ENCODE measurements around the gene FBXO24. TPM values are rescaled to one million over a fixed set of nuclear protein-coding genes. Genes with fewer than 3 reads are reported as not detected.
"Not testable (repeated sequence)": the region's sequence is repeated elsewhere in the genome, so short reads cannot be mapped to it uniquely, and the experiment has no call there.

The FBXO24 gene
- polyA plus RNA-seq, 1 of the 3 experiments (the other 2 are of a cell fraction): 0.94 TPM

DNA sequence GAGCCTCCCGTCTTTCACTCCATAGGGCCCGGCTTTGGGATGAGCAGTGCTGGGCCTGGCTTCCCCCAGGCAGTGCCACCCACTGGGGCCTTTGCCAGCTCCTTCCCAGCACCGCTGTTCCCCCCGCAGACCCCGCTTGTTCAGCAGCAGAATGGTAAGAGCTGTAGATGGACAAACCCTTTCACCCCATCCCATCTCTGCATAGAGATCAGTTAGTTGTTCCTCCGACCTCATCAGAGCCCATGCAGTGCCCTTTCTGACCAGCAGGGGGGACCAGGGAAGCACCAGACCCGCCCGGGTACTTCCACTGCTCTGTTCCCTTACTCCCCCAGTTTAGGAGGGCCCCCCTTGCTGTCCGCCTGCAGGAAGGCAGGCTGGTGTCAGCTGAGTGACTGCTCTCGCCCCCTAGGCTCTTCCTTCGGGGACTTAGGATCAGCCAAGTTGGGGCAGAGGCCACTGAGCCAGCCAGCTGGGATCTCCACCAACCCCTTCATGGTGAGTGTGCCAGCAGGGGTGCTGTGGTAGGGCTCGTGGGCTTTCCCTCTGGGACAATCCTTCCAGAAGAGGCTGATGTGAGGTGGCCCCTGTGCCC lies 22.2 kb upstream of the FBXO24 start (continued):
- TF ChIP-seq, protein P1, sequence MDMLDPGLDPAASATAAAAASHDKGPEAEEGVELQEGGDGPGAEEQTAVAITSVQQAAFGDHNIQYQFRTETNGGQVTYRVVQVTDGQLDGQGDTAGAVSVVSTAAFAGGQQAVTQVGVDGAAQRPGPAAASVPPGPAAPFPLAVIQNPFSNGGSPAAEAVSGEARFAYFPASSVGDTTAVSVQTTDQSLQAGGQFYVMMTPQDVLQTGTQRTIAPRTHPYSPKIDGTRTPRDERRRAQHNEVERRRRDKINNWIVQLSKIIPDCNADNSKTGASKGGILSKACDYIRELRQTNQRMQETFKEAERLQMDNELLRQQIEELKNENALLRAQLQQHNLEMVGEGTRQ (IDR thresholded peaks at IDR 0.05; ENCODE audit: borderline replicate concordance, low read depth, low read length): 0 out of 2 replicates have a peak, but pooled peaks have one; percentile 1
- TF ChIP-seq GABPA (IDR thresholded peaks at IDR 0.05; ENCODE audit: low read depth) (no peak), JUND (IDR thresholded peaks at IDR 0.05) (no peak)

DNA sequence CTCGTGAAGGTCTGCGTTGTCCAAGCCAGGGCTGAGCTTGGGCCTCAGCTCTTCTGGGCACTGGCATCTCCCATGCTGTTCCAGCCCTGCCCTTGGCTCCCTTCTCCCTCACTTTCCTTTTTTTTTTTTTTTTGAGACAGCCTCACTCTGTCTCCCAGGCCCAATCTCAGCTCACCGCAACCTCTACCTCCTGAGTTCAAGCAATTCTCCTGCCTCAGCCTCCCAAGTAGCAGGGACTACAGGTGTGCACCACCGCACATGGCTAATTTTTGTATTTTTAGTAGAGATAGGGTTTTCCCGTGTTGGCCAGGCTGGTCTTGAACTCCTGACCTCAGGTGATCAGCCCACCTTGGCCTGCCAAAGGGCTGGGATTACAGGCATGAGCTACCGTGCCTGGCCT lies 21.7 kb upstream of the FBXO24 start:
- H3K9ac ChIP-seq; H3K4me2 ChIP-seq; H3K9me3 ChIP-seq; H3K79me2 ChIP-seq (ENCODE audit: insufficient read depth); H3K27ac ChIP-seq (ENCODE audit: low read depth in 2 of 2, low read length in 1 of 2); H3K9me2 ChIP-seq; H3K36me3 ChIP-seq (replicated peaks in 1 of 2; ENCODE audit: control insufficient read depth in 1 of 2, insufficient read depth in 2 of 2, low read length in 1 of 2); H3K4me3 ChIP-seq (ENCODE audit: low read depth in 2 of 2, low read length in 1 of 2); H4K20me1 ChIP-seq (ENCODE audit: insufficient read depth); H2AFZ ChIP-seq (ENCODE audit: low read depth); H3F3A ChIP-seq (replicated peaks; ENCODE audit: insufficient read depth); DNase-seq; H3K27me3 ChIP-seq (ENCODE audit: insufficient read depth): not testable (repeated sequence)
- ChIA-PET CTCF (interaction anchor here (0.7 to 16.6 kb wide), 47 partner anchors 8 to 288 kb away, joined by 3 to 398 read pairs (median 5); partner anchors contain the start of genes ACTL6B, AGFG2, FBXO24 and GIGYF1), POLR2A (interaction anchor here (0.6 to 1.5 kb wide), 2 partner anchors 21 to 99 kb away, joined by 3 to 7 read pairs; no protein-coding TSS in a partner anchor)
- WGBS (ENCODE audit: low lambda C conversion rate): 88% methylated on average over 6 of the region's 6 CpGs
- H3K4me1 ChIP-seq (ENCODE audit: control insufficient read depth in 1 of 2, insufficient read depth in 2 of 2, low read depth in 1 of 2, low read length in 1 of 2): peaks cover 0 to 26% of the 10 kb centered on the region in 2 experiments; a peak in 1 of 4 replicates

DNA sequence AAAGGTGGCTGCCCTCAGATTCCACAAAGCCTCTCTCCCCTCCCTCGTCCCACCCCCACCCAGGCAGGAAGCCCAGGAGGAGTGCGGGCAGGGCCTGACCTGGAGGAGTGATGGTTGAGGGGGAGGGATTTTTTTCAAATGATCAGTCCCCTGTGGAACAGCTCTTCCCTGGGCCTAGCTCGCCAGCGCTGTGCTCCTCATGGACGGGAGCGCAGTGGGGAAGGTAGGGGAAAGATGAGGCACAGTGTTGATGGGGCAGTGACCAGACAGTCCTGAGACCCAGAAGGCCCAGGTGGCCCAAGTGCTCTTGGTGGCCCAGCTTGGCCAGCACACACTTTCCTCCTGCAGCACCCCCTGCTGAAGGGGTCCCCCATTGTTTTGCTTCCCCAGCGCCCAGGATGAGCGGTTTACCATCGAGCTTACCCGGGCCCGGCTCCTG lies 21.0 kb upstream of the FBXO24 start:
- H3K79me2 ChIP-seq (ENCODE audit: insufficient read depth): no peaks in the 10 kb centered on the region
- H3K4me3 ChIP-seq (ENCODE audit: low read depth in 2 of 2, low read length in 1 of 2): no peak overlapping the region
- no peaks in the 10 kb centered on the region for H3K27me3 ChIP-seq (ENCODE audit: insufficient read depth)
- peak; percentile 26 for DNase-seq
- no peak overlapping the region for H3K27ac ChIP-seq (ENCODE audit: low read depth in 2 of 2, low read length in 1 of 2)
- H3F3A ChIP-seq (replicated peaks; ENCODE audit: insufficient read depth): peaks cover 9% of the 10 kb centered on the region
- H3K9me2 ChIP-seq: no peaks in the 10 kb centered on the region
- no peaks in the 10 kb centered on the region for H4K20me1 ChIP-seq (ENCODE audit: insufficient read depth)
- H3K4me1 ChIP-seq (ENCODE audit: control insufficient read depth in 1 of 2, insufficient read depth in 2 of 2, low read depth in 1 of 2, low read length in 1 of 2): peaks cover 0 to 34% of the 10 kb centered on the region in 2 experiments; a peak in 1 of 4 replicates
- H3K4me2 ChIP-seq: no peak overlapping the region
- H3K9me3 ChIP-seq: no peaks in the 10 kb centered on the region
- ChIA-PET POLR2A (interaction anchor here (0.5 to 1.8 kb wide), 2 partner anchors 38 to 43 kb away, joined by 5 read pairs; no protein-coding TSS in a partner anchor), CTCF (interaction anchor here (0.6 to 16.6 kb wide), 24 partner anchors 9 to 159 kb away, joined by 3 to 398 read pairs (median 17); partner anchors contain the start of genes AGFG2, FBXO24, GIGYF1 and LRCH4)
- peaks cover 0 to 3% of the 10 kb centered on the region in 2 experiments for H3K36me3 ChIP-seq (replicated peaks in 1 of 2; ENCODE audit: control insufficient read depth in 1 of 2, insufficient read depth in 2 of 2, low read length in 1 of 2)
- 96% methylated on average over 11 of the region's 11 CpGs for WGBS (ENCODE audit: low lambda C conversion rate)
- no peak overlapping the region for H3K9ac ChIP-seq
- no peak overlapping the region for H2AFZ ChIP-seq (ENCODE audit: low read depth)
- no peak for TF ChIP-seq RFX5 (IDR thresholded peaks at IDR 0.05; ENCODE audit: low read length)
- TF ChIP-seq, protein P2, sequence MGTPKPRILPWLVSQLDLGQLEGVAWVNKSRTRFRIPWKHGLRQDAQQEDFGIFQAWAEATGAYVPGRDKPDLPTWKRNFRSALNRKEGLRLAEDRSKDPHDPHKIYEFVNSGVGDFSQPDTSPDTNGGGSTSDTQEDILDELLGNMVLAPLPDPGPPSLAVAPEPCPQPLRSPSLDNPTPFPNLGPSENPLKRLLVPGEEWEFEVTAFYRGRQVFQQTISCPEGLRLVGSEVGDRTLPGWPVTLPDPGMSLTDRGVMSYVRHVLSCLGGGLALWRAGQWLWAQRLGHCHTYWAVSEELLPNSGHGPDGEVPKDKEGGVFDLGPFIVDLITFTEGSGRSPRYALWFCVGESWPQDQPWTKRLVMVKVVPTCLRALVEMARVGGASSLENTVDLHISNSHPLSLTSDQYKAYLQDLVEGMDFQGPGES (IDR thresholded peaks at IDR 0.05; ENCODE audit: low read depth, low read length): no peak
- no peak for TF ChIP-seq NRF1 (IDR thresholded peaks at IDR 0.05; ENCODE audit: low read depth, low read length)
- no peak for TF ChIP-seq MXI1 (IDR thresholded peaks at IDR 0.05; ENCODE audit: low read depth, low read length)
- TF ChIP-seq FOSL2 (IDR thresholded peaks at IDR 0.05; ENCODE audit: borderline replicate concordance, low read depth): no peak
- TF ChIP-seq, protein P3, sequence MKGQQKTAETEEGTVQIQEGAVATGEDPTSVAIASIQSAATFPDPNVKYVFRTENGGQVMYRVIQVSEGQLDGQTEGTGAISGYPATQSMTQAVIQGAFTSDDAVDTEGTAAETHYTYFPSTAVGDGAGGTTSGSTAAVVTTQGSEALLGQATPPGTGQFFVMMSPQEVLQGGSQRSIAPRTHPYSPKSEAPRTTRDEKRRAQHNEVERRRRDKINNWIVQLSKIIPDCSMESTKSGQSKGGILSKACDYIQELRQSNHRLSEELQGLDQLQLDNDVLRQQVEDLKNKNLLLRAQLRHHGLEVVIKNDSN (IDR thresholded peaks at IDR 0.05; ENCODE audit: borderline replicate concordance, low read depth): no peak
- no peak for TF ChIP-seq RCOR1 (IDR thresholded peaks at IDR 0.05; ENCODE audit: low read length)
- no peak for TF ChIP-seq EP300 (IDR thresholded peaks at IDR 0.05; ENCODE audit: borderline replicate concordance in 1 of 2, low read depth in 1 of 2, low read length in 1 of 2)
- no peak for TF ChIP-seq TAF1 (IDR thresholded peaks at IDR 0.05; ENCODE audit: borderline replicate concordance, low read depth, low read length)
- TF ChIP-seq RAD21 (IDR thresholded peaks at IDR 0.05; ENCODE audit: low read length): no peak
- no peak for TF ChIP-seq GATA2 (CRISPR knock-in tag; IDR thresholded peaks at IDR 0.05)
- TF ChIP-seq GABPA (IDR thresholded peaks at IDR 0.05; ENCODE audit: low read depth): no peak
- TF ChIP-seq, protein P4, sequence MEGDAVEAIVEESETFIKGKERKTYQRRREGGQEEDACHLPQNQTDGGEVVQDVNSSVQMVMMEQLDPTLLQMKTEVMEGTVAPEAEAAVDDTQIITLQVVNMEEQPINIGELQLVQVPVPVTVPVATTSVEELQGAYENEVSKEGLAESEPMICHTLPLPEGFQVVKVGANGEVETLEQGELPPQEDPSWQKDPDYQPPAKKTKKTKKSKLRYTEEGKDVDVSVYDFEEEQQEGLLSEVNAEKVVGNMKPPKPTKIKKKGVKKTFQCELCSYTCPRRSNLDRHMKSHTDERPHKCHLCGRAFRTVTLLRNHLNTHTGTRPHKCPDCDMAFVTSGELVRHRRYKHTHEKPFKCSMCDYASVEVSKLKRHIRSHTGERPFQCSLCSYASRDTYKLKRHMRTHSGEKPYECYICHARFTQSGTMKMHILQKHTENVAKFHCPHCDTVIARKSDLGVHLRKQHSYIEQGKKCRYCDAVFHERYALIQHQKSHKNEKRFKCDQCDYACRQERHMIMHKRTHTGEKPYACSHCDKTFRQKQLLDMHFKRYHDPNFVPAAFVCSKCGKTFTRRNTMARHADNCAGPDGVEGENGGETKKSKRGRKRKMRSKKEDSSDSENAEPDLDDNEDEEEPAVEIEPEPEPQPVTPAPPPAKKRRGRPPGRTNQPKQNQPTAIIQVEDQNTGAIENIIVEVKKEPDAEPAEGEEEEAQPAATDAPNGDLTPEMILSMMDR (IDR thresholded peaks at IDR 0.05): no peak
- no peak for TF ChIP-seq MEF2A (IDR thresholded peaks at IDR 0.05; ENCODE audit: borderline replicate concordance, low read depth)
- TF ChIP-seq, protein P5, sequence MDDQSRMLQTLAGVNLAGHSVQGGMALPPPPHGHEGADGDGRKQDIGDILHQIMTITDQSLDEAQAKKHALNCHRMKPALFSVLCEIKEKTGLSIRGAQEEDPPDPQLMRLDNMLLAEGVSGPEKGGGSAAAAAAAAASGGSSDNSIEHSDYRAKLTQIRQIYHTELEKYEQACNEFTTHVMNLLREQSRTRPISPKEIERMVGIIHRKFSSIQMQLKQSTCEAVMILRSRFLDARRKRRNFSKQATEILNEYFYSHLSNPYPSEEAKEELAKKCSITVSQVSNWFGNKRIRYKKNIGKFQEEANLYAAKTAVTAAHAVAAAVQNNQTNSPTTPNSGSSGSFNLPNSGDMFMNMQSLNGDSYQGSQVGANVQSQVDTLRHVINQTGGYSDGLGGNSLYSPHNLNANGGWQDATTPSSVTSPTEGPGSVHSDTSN (IDR thresholded peaks at IDR 0.05): no peak
- TF ChIP-seq FOXM1 (IDR thresholded peaks at IDR 0.05; ENCODE audit: low read depth): no peak
- TF ChIP-seq TCF12 (IDR thresholded peaks at IDR 0.05): no peak
